Umbilical cord (tissue), 2 donors: ENCODE measurements around the gene TMEM123. TPM values are rescaled to one million over a fixed set of nuclear protein-coding genes. Genes with fewer than 3 reads are reported as not detected.
"Not testable (repeated sequence)": the region's sequence is repeated elsewhere in the genome, so short reads cannot be mapped to it uniquely, and the experiment has no call there.

Experiments used
- DNase-seq: peaks from one replicate; pipeline ENCODE4 v3.0.0-alpha.2; 2015; ENCODE audit warnings: low spot score
- total RNA-seq: library from RNA; depleted of rRNA; stranded (reverse); fragments of >200 nt; gene quantifications from one replicate; pipeline ENCODE4 v1.2.3, GENCODE V29; 2014; ENCODE audit warnings: low replicate concordance; ENCODE audit not compliant: insufficient read depth

Gene TMEM123
- total RNA-seq, 1 donor from 2014 or later = 136 TPM

DNA sequence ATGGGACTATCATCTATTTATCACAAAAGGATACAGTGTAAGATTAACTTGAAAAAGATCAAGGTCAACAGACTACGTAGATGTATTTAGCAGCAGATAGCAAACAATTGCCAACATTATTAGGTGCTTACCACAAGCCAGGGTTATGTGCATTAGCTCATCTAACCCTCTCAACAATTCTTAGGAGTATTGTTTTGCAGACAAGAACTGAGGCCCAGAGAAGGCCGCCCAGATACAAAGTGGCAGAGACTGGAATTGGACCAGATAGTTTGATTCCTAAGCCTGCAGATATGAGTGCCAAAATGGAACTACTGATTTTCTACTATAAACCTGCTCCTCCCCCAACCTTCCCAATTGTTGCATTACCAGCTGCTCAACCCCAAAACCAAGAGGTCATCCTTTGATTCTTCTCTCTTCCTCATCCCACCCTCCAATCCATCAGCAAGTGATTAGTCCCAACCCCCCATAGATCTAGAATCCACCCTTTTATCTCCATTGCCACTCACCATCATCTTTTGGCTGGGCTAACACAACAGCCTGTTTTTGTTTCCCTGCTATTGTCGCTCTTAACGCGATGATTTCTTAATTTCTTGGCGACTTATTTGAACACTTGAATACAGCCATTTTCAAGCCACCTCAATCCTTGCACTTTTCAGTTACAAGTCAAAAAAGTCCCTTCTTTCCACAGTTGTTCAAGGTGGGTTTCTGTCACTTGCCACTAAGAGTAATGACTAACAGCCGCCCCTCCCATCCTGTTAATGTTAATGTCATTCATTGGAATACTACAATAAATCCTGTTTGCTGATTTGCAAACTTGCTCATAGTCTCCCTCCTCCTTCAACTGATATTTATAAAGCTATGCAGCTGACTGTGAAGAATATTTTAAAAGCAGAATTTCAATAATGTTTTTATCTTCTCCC, 2.7 kb downstream of the TMEM123 start:
- no peak for DNase-seq

DNA sequence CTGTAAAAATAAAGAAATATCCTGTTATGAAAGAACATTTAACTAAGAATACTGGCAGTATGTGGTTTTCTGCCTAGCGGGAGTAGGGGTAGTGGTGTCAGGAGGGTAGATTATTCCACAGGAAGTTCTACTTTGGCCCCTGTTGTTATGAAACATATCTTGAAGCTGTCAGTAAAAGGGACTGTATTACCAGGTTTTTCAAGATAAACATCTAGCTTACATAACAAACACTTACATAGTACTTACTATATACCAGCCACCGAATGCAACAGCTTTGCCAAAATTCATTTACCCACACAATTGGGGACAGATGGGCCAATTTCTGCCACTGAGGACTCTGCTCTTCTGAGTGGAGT, 3.7 kb downstream of the TMEM123 start:
- no peak for DNase-seq

DNA sequence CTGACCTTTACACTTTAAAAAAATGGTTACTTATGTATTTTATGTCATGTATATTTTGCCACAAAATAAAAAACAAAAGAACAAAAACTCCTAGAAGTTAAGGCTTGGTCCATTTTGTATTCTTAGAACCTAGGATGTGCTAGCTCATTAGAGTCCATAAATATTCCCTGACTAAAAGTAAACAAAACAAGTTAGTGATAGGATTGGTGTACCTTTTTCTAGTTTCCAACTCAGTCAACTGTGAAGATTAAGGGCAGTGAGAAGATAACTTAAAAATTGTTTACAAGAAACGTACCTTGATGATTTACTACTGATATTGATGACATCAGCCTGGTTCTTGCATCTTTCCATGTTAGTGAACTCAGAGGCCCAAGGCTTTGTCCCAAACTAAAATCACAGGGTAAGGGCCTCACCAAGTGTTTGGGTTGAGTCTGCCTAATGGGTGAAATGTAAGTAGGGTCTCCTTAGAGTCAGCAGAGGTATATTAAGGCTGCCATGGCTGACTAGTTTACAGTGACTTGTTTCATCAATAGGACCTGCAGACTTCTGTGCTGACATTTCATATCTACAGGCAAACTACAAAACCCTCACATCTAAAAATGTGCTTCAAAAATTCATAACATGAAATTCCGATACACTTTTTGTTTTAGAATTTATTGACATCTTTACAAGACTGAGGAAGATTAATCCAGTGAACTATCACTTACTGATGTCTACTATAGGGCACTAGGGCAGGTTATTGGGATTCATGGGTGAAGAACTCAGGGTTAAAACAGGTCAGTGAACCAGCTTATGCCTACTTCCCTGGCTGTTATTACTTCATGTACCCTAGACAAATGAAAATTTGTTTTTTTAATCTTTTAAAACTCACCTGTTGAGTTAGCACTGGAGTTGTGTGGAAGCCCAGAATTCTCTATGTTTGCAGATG, 4.4 kb downstream of the TMEM123 start:
- no peak for DNase-seq

DNA sequence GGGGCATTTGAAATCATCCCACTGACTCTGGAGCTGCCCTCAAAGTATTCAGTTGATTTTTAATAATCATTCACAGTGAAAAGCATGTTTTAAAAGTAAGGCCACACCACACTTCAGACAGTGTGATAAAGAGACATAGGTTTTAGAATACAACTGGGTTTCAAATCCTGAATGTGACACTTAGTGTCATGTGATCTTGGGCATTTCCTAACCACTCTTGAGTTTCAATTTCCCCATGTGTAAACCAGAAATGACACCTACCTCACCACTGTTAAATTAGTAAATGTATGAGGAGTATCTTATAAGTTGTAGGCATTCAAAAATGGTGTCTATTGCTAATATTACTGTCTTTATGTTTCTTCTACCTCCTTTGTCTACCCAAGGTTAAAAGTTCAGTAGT, 5.4 kb downstream of the TMEM123 start:
- DNase-seq = no peak

DNA sequence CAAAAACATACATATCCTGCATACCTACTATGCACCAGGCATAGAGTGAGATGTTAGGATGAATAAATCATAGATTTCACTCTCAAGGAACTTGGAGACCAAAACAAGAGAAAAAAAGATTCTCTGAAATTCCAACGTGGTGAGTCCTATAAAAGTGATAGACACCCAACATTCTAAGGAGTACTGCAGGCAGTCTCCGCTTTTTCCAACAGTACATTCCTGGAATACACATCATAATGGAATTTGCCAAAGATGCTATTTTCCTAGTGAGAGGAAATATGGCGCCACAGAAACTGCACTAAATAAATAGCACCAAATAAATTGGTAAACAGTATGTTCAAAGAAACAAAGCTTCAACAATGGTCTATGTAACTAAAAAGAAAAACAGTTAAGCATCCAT, 6.0 kb downstream of the TMEM123 start:
- no peak for DNase-seq

DNA sequence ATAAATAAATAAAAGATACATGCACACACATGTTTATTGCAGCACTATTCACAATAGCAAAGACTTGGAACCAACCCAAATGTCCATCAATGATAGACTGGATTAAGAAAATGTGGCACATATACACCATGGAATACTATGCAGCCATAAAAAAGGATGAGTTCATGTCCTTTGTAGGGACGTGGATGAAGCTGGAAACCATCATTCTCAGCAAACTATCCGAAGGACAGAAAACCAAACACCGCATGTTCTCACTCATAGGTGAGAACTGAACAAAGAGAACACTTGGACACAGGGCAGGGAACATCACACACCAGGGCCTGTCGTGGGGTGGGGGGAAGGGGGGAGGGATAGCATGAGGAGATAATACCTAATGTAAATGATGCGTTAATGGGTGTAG, 7.9 kb downstream of the TMEM123 start:
- DNase-seq = not testable (repeated sequence)

DNA sequence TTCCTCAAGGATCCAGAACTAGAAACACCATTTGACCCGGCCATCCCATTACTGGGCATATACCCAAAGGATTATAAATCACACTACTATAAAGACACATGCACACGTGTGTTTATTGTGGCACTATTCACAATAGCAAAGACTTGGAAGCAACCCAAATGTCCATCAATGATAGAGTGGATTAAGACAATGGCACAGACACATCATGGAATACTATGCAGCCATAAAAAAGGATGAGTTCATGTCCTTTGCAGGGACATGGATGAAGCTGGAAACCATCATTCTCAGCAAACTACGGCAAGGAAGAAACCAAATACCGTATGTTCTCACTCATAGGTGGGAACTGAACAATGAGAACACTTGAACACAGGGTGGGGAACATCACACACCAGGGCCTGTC, 8.4 kb downstream of the TMEM123 start:
- DNase-seq = not testable (repeated sequence)

DNA sequence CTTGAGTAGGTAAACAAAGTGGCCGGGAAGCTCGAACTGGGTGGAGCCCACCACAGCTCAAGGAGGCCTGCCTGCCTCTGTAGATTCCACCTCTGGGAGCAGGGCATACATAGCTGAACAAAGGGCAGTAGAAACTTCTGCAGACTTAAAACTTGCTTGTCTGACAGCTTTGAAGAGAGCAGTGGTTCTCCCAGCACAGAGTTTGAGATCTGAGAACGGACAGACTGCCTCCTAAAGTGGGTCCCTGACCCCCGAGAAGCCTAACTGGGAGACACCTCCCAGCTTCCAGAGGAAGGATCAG, 13.6 kb downstream of the TMEM123 start:
- not testable (repeated sequence) for DNase-seq

DNA sequence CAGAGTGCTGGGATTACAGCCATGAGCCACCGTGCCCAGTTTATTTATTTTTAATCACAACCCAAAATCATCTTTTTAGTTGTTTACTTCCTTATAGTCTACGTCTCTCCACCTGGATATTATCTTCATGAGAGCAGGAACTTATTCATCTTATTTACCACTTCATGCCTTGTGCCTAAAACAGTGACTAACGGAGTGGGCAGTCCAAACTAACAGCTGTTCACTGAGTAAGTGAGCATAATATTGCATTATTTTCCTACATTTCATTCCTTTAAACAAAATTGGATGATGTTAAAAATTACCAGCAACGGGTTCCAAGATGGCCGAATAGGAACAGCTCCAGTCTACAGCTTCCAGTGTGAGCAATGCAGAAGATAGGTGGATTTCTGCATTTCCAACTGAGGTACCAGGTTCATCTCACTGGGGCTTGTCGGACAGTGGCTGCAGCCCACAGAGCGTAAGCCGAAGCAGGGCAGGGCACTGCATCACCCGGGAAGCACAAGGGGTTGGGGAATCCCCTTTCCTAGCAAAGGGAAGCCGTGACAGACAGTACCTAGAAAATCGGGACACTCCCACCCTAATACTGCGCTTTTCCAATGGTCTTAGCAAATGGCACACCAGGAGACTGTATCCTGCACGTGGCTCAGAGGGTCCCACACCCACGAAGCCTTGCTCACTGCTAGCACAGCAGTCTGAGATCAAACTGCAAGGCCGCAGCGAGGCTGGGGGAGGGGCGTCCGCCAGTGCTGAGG, 14.1 kb downstream of the TMEM123 start:
- no peak for DNase-seq

DNA sequence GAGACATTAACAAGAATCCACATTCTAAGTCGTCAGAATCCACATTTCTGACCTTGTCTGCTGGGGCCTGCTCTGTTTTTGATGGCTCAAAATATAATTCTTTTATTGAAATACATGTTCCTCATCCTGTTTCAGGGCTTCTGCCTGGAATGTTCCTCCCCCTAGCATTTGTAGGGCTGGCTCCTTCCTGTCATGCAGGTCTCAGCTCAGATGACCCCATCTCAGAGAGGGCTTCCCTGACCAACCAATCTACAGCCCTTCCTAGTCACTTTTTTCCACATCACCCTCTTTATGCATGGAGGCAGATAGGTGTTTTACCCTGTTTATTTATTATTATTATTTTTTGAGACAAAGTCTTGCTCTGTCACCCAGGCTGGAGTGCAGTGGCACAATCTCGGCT, 14.8 kb downstream of the TMEM123 start:
- peak; percentile 38 for DNase-seq

DNA sequence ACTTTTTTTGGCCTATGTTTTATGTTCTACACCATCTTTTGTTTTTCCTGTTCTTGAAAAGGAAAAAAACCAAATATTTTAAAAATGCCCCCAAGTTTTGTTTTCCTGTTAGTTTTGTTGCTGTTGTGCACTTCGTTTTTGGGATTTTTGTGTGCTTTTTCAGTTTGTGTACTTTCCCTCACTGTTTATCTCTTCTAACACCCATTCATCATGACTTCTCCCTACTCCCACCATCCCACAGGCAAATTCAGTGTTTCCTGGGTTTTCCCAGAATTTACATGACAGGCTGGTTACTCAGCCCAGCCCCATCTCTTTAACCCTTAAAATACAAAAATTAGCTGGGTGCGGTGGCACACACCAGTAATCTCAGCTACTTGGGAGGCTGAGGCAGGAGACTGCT, 15.6 kb downstream of the TMEM123 start:
- no peak for DNase-seq

DNA sequence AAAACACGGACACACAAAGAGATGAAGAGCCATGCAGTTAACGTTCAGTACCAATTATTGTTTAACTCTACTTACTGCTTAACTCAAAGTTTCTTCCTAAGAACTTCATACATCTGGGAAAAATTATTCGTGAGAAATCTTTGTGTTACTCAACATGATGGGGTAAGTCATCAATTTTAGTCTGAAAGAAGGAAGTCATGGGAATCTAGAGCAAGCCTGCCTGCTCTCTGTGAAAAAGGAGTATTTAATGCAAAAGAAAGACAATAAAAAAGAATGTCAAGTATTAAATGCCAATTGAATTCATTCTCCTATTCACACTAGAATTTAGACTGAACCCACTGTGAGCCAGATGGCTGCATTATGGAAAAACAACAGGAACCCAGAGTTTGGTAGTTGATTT, 16.0 kb downstream of the TMEM123 start:
- DNase-seq = no peak

DNA sequence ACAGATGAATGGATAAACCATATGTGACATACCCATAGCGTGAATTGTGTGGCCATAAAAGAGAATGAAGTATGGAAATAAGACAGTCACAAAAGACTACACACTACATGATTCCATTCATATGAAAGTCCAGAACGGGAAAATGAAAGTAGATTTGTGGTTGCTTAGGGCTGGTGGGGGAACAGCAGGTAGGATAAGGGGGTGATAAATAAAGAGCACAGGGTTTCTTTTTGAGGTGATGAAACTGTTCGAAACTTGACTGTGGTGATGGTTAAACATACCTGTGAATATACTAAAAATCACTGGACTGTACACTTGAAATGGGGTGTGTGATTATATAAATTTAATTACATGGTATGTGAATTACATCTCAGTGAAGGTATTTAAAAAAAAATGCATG, 16.9 kb downstream of the TMEM123 start:
- DNase-seq = no peak

DNA sequence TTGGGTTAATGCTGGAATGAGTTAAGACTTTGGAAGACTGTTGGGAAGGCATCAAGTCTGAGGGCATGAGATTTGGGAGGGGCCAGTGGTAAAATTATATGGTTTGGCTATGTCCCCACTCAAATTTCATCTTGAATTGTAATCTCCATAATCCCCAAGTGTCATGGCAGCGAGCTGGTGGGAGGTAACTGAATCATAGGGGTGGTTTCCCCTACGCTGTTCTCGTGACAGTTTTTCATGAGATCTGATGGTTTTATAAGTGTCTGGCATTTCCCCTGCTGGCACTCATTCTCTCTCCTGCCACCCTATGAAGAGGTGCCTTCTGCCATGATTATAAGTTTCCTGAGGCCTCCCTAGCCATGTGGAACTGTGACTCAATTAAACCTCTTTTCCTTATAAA, 19.0 kb downstream of the TMEM123 start:
- DNase-seq = not testable (repeated sequence)

DNA sequence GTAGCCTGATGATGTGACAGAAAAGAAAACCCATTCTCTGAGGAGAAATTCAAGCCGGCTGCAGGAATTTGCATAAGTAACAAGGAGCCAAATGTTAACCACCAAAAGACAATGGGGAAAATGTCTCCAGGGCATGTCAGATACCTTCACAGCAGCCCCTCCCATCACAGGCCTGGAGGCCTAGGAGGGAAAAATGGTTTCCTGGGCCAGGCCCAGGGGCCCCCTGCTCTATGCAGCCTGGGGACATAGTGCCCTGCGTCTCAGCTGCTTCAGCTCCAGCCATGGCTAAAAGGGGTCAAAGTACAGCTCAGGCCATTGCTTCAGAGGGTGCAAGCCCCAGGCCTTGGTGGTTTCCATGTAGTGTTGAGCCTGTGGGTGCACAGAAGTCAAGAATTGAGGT, 20.0 kb downstream of the TMEM123 start:
- DNase-seq = not testable (repeated sequence)

DNA sequence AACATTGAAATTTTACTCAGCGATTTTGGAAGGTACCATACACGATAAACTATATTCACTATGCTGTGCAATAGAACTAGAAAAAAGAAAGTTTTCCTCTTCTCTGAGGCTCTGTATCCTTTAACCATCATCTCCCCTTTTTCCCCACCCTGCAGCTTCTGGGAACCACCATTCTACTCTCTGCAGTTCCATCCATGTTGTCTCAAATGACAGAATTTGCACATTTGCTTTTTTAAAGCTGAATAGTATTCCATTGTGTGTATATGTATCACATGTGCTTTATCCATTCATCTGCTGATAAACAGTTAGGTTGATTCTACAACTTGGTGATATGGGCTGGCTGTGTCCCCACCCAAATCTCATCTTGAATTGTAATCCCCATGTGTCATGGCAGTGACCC, 21.2 kb downstream of the TMEM123 start:
- DNase-seq = no peak

DNA sequence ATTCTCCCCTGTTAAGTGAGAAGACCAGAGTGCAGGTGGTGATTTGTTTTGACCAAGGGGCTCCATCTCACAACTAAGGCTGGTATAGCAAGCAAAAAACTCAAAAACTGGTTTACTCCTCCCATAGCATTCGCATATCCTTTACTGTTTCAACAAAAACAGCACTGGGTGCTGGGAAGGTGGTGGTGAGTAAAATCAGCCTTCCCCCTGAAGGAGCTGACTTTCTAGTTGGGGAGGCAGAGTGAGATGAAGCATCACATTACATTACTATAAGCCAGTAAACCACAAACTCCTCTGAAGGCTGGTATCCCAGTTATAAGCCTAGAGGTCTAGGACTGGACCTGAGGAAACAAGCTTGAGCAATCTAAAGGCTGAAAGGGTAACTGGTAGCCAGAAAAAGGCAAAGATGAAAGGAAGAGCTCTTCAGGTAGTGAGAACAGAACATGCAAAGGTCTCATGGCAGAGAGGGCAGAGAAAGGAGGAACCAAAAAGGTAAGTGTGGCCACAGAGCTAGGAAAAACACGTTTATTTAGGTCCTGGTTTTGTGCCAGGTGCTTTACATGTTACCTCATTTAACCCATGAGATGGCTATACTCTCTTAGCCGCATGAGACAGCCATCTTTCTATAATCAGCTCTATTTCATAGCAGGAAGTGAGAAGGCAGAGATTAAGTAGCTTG, 22.3 kb downstream of the TMEM123 start:
- no peak for DNase-seq

DNA sequence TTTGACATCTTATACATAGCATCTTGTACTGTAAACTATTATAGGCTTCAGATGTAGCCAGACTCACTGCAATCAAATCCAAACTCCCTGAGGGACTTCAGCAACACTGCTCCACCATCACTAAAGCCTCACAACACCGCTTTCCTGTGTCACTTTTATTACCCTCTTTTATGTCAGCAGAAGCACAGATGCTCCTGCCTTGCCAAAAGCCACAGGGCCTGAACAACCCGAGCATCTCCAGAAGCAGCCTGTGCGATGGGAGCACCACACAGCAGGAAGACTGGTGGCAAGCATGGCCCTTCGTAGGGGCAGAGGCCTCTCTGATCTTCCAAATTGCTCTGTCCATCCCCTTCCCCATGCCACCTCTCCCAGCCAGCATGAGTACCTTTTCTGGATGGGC, 22.9 kb downstream of the TMEM123 start:
- DNase-seq = no peak

DNA sequence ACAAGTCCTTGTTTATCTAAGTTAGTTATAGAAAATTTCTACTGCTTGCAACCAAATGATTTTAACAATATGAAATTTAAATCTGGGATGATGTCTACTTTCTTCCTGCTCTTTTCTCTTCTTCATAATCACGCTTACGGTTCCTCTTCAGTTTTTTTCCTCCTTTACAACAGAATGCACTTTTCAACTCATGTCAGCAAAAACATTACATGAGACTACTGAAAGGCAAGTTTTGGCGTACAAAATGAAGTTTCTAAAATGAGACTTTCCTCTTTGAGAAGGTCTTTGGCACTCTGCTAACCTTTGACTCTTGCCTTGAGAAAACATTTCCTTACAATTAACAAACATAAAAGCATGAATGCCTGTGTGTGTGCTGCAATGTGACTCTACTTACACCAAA, 23.3 kb downstream of the TMEM123 start:
- DNase-seq = no peak

DNA sequence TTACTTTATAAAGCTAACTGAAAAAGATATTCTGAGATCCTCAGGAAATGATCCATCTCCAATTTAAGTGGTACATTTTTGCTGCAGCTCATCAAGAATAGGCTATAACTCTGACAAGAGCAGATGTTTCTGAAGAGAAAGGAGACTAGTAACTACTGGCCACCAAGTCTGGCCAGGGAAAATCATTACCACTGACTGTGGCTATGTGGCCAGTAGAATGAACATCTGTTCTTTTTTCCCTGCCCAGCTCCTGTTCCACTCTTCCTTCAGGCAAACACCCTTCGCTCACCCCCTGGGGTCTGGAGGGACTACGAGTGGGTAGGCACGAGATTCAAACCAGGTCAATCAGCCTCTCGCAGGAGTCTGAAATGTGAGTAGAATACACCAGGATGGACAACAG, 23.9 kb downstream of the TMEM123 start:
- DNase-seq = no peak

DNA sequence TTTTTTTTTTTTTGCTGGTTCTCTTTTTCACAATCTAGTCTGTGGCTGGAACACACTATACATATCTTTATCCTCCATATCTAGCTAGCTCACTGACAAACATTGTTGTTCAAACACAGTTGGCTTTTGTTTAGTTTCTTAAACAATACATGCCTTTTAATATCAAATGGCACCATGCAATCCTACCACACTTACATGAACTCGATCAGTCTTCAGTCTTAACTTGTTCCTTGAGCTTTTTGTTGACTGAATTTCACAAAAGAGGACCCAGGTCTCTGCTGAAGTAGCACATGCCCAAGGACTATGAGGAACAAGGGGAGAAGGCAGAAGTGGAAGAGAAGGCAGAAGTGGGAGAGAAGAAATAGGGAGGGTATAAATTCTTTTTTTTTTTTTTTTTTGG, 25.5 kb downstream of the TMEM123 start:
- DNase-seq = no peak

DNA sequence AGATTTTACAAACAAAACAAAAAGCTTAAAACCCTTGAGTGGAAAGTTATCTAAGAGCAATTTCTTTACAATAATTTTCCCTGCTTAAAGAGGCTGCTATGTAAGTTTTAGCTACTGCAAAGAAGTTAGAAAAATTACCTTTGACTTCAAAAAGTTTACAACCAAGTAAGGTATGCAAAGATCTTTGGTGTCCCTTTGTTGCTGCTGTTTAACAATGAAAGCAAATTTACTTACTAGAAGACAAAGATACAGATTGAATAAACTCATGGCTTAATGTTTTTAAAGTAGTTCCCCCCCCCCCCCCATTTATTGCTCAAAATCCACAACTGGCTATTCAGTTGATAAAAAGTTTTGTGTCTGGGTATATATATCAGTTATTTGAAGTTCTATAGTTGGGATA, 26.0 kb downstream of the TMEM123 start:
- no peak for DNase-seq
